SU-DHL-6 (cell line): Measurements from ENCODE around the gene HSPB1.
"Not testable (repeated sequence)": the region's sequence is repeated elsewhere in the genome, so short reads cannot be mapped to it uniquely, and the experiment has no call there.

ENCODE experiments used
- H2AFZ ChIP-seq: fragments of 200-600 bp; sonication (generic); 2 replicates; pipeline ENCODE4 v1.6.1; 2014; ENCODE audit warnings: low read depth, mild to moderate bottlenecking, moderate library complexity, mixed read lengths, antibody characterized with exemption, low read length; ENCODE audit not compliant: severe bottlenecking
- H3F3A ChIP-seq: fragments of 200-600 bp; shearing (Covaris generic); 2 replicates; pipeline ENCODE4 v1.6.0; 2016; ENCODE audit warnings: antibody characterized with exemption, mild to moderate bottlenecking; ENCODE audit not compliant: insufficient read depth
- H3K27ac ChIP-seq: fragments of 200-600 bp; sonication (generic); 2 replicates; pipeline ENCODE4 v1.5.1; 2016; ENCODE audit warnings: low read depth, mild to moderate bottlenecking, low read length, moderate library complexity, mixed read lengths
- H3K27me3 ChIP-seq: fragments of 200-600 bp; sonication (generic), shearing (Covaris generic); 2 replicates; pipeline ENCODE4 v1.6.0; 2014; ENCODE audit warnings: mild to moderate bottlenecking, low read length
- H3K36me3 ChIP-seq: fragments of 200-600 bp; sonication (generic); 2 replicates; pipeline ENCODE4 v1.6.1; 2014; ENCODE audit warnings: mild to moderate bottlenecking, low read length, mixed read lengths
- H3K4me2 ChIP-seq: fragments of 300-600, 200-600 bp; shearing (Covaris generic), sonication (generic); 2 replicates; pipeline ENCODE4 v1.6.0; 2014; ENCODE audit warnings: low read length, low read depth, mild to moderate bottlenecking; ENCODE audit not compliant: poor library complexity, severe bottlenecking
- H3K4me3 ChIP-seq: fragments of 200-600 bp; sonication (generic); 2 replicates; pipeline ENCODE4 v1.5.1; 2014; ENCODE audit warnings: antibody characterized with exemption, low read length, mild to moderate bottlenecking, mixed read lengths; ENCODE audit not compliant: insufficient read depth, poor library complexity, severe bottlenecking
- H3K79me2 ChIP-seq: fragments of 200-600 bp; sonication (generic); 2 replicates; pipeline ENCODE4 v1.6.1; 2014; ENCODE audit warnings: mild to moderate bottlenecking, low read length, moderate library complexity; ENCODE audit not compliant: insufficient read depth
- H3K9ac ChIP-seq: fragments of 200-600 bp; sonication (generic); 2 replicates; pipeline ENCODE4 v1.7.0; 2014; ENCODE audit warnings: mild to moderate bottlenecking, low read length
- H3K9me2 ChIP-seq: fragments of 200-600 bp; sonication (generic); replicated peaks from 2 replicates; pipeline ENCODE4 v1.6.1; 2014; ENCODE audit warnings: low read length; ENCODE audit not compliant: insufficient read depth
- H3K9me3 ChIP-seq: fragments of 200-600 bp; sonication (generic); 2 replicates; pipeline ENCODE4 v1.6.1; 2014; ENCODE audit warnings: low read length, mixed read lengths; ENCODE audit not compliant: insufficient read depth
- H4K20me1 ChIP-seq: fragments of 200-600 bp; sonication (generic); 2 replicates; pipeline ENCODE4 v1.6.1; 2014; ENCODE audit warnings: low read depth, mild to moderate bottlenecking, antibody characterized with exemption, low read length, moderate library complexity, mixed read lengths
- CTCF ChIP-seq: fragments of 200-600 bp; sonication (generic); IDR thresholded peaks from one replicate; pipeline ENCODE4 v1.5.1; 2017; ENCODE audit warnings: antibody characterized with exemption, mild to moderate bottlenecking, low read length, moderate library complexity; ENCODE audit not compliant: insufficient read depth, poor library complexity, severe bottlenecking
- EZH2phosphoT487 ChIP-seq: fragments of 200-600 bp; sonication (generic), shearing (Covaris generic); conservative IDR thresholded peaks from 2 replicates; pipeline ENCODE4 v1.6.1; 2018; ENCODE audit warnings: mild to moderate bottlenecking, antibody characterized with exemption, low read length, moderate library complexity, mixed read lengths

Gene HSPB1

GRCh38 chr7:76283254-76284159 lies 19.0 kb upstream of the HSPB1 start:
- TF ChIP-seq CTCF, result no peak
- no peak for TF ChIP-seq EZH2phosphoT487
- H3K36me3 ChIP-seq, result no peaks in the 10 kb centered on the region
- H3K9ac ChIP-seq, result no peak overlapping the region
- H3K9me3 ChIP-seq, result no peaks in the 10 kb centered on the region
- no peaks in the 10 kb centered on the region for H4K20me1 ChIP-seq
- H3K4me2 ChIP-seq, result no peak overlapping the region
- H3K4me3 ChIP-seq, result no peak overlapping the region
- no peaks in the 10 kb centered on the region for H3K27me3 ChIP-seq
- H2AFZ ChIP-seq, result no peak overlapping the region
- H3F3A ChIP-seq, result no peaks in the 10 kb centered on the region
- H3K79me2 ChIP-seq, result no peaks in the 10 kb centered on the region
- H3K9me2 ChIP-seq, result no peaks in the 10 kb centered on the region
- no peak overlapping the region for H3K27ac ChIP-seq

GRCh38 chr7:76285604-76286374 lies 16.7 kb upstream of the HSPB1 start:
- no peaks in the 10 kb centered on the region for H3K27me3 ChIP-seq
- H4K20me1 ChIP-seq, result no peaks in the 10 kb centered on the region
- no peak overlapping the region for H2AFZ ChIP-seq
- no peaks in the 10 kb centered on the region for H3K9me3 ChIP-seq
- no peaks in the 10 kb centered on the region for H3K36me3 ChIP-seq
- no peaks in the 10 kb centered on the region for H3K79me2 ChIP-seq
- no peak overlapping the region for H3K9ac ChIP-seq
- H3K4me2 ChIP-seq, result no peak overlapping the region
- no peak overlapping the region for H3K27ac ChIP-seq
- TF ChIP-seq CTCF (no peak), EZH2phosphoT487 (no peak)
- H3K4me3 ChIP-seq, result no peak overlapping the region
- no peaks in the 10 kb centered on the region for H3F3A ChIP-seq
- H3K9me2 ChIP-seq, result no peaks in the 10 kb centered on the region

GRCh38 chr7:76286842-76287403 lies 15.6 kb upstream of the HSPB1 start:
- no peaks in the 10 kb centered on the region for H4K20me1 ChIP-seq
- H2AFZ ChIP-seq, result no peak overlapping the region
- H3K27me3 ChIP-seq, result no peaks in the 10 kb centered on the region
- H3K4me3 ChIP-seq, result no peak overlapping the region
- no peaks in the 10 kb centered on the region for H3K9me3 ChIP-seq
- H3K4me2 ChIP-seq, result no peak overlapping the region
- H3K36me3 ChIP-seq, result no peaks in the 10 kb centered on the region
- H3K9ac ChIP-seq, result no peak overlapping the region
- H3K27ac ChIP-seq, result no peak overlapping the region
- H3K9me2 ChIP-seq, result no peaks in the 10 kb centered on the region
- no peaks in the 10 kb centered on the region for H3K79me2 ChIP-seq
- no peaks in the 10 kb centered on the region for H3F3A ChIP-seq
- no peak for TF ChIP-seq EZH2phosphoT487
- no peak for TF ChIP-seq CTCF

- H3K36me3 ChIP-seq, H3F3A ChIP-seq, H3K4me2 ChIP-seq, H3K9ac ChIP-seq, H3K9me2 ChIP-seq, H3K79me2 ChIP-seq, H3K27me3 ChIP-seq, H3K9me3 ChIP-seq, H3K4me3 ChIP-seq, H3K27ac ChIP-seq, H4K20me1 ChIP-seq, H2AFZ ChIP-seq: not testable (repeated sequence)
Measured at GRCh38 chr7:76290847-76291350, 11.6 kb upstream of the HSPB1 start.
